Measurements from ENCODE around the gene ZNF790. TPM values are rescaled to one million over a fixed set of nuclear protein-coding genes. Genes with fewer than 3 reads are reported as not detected.

The ZNF790 gene
- total and polyA plus RNA-seq, 2 of the 13 experiments (the other 11 are each of a cell fraction or from before 2014, with no cell fraction given) = 1.3 to 5.3 TPM

- TF ChIP-seq ZNF660 (CRISPR knock-in tag; IDR thresholded peaks at IDR 0.05; ENCODE audit: borderline replicate concordance, low read depth) = no peak
- no peak for TF ChIP-seq ZNF556 (CRISPR knock-in tag; IDR thresholded peaks at IDR 0.05; ENCODE audit: borderline replicate concordance)
- TF ChIP-seq HDAC2 (CRISPR knock-in tag; IDR thresholded peaks at IDR 0.05) = peak; percentile 41; the same call in 1 of the 2 replicates
- no peak for TF ChIP-seq FLYWCH1 (CRISPR knock-in tag; IDR thresholded peaks at IDR 0.05)
- no peak for TF ChIP-seq ZBTB21 (CRISPR knock-in tag; IDR thresholded peaks at IDR 0.05)
- peak; percentile 98 for TF ChIP-seq THAP11 (CRISPR knock-in tag; IDR thresholded peaks at IDR 0.05)
- TF ChIP-seq IKZF1 (IDR thresholded peaks at IDR 0.05) = no peak
- no peak for TF ChIP-seq AKAP8 (CRISPR knock-in tag; IDR thresholded peaks at IDR 0.05)
- no peak for TF ChIP-seq PCBP1 (IDR thresholded peaks at IDR 0.05; ENCODE audit: borderline replicate concordance, low read depth, low read length)
- peak; percentile 41; the same call in 1 of the 2 replicates for TF ChIP-seq SUZ12 (IDR thresholded peaks at IDR 0.05; ENCODE audit: low read depth, low read length)
- no peak for TF ChIP-seq ZBTB7B (CRISPR knock-in tag; IDR thresholded peaks at IDR 0.05)
- no peak for TF ChIP-seq ZKSCAN1 (IDR thresholded peaks at IDR 0.05; ENCODE audit: low read length)
- no peak for TF ChIP-seq PLRG1 (conservative IDR thresholded peaks at IDR 0.05)
- TF ChIP-seq ZMAT3 (CRISPR knock-in tag; conservative IDR thresholded peaks at IDR 0.05) = no peak
- TF ChIP-seq SP4 (CRISPR knock-in tag; IDR thresholded peaks at IDR 0.05) = no peak
- TF ChIP-seq ZNF775 (CRISPR knock-in tag; IDR thresholded peaks at IDR 0.05; ENCODE audit: borderline replicate concordance) = no peak
- no peak for TF ChIP-seq SATB2 (CRISPR knock-in tag; IDR thresholded peaks at IDR 0.05)
- no peak for TF ChIP-seq ZBTB26 (CRISPR knock-in tag; IDR thresholded peaks at IDR 0.05; ENCODE audit: borderline replicate concordance)
- peak; percentile 72 for TF ChIP-seq U2AF1 (optimal IDR thresholded peaks at IDR 0.05; ENCODE audit: low read depth, low read length)
- TF ChIP-seq SRSF1 (optimal IDR thresholded peaks at IDR 0.05; ENCODE audit: low read depth, low read length) = no peak
- no peak for TF ChIP-seq ZSCAN20 (CRISPR knock-in tag; IDR thresholded peaks at IDR 0.05; ENCODE audit: borderline replicate concordance)
- no peak for TF ChIP-seq ZNF572 (CRISPR knock-in tag; IDR thresholded peaks at IDR 0.05)
- TF ChIP-seq HINFP (CRISPR knock-in tag; IDR thresholded peaks at IDR 0.05; ENCODE audit: low read depth) = no peak
- TF ChIP-seq MLXIP (CRISPR knock-in tag; IDR thresholded peaks at IDR 0.05; ENCODE audit: borderline replicate concordance) = no peak
- no peak for TF ChIP-seq CENPX (CRISPR knock-in tag; IDR thresholded peaks at IDR 0.05)
- TF ChIP-seq HNRNPLL (IDR thresholded peaks at IDR 0.05; ENCODE audit: low read depth, low read length, poor library complexity, severe bottlenecking) = peak; percentile 52
- TF ChIP-seq ZNF567 (CRISPR knock-in tag; IDR thresholded peaks at IDR 0.05; ENCODE audit: borderline replicate concordance) = no peak
Observed at GRCh38 chr19:36772311-36773222, 65.6 kb downstream of the ZNF790 start, which contains the start of gene ZNF850 (continued).
